Panc1 (cell line): ENCODE data around the gene ALX3. TPM values are rescaled to one million over a fixed set of nuclear protein-coding genes. Genes with fewer than 3 reads are reported as not detected.

Source experiments
- ATAC-seq: fragments of 200-7000 bp; cut with Tn5 transposase; 2 replicates; pipeline ENCODE4 v1.9.1; 2020; ENCODE audit warnings: mild to moderate bottlenecking, moderate library complexity
- BruUV-seq: library from RNA; stranded (reverse); fragments of 400-500 nt; replicated peaks from 2 replicates; lab custom pipeline; 2021; lab: Mats Ljungman, UMichigan
- CTCF ChIA-PET: fragments of 300-600 bp; sonication (Branson Sonifier 250); formaldehyde crosslinking; loops from one replicate; lab custom pipeline; 2022; ENCODE audit warnings: antibody characterized with exemption; lab: Charles Lee
- POLR2A ChIA-PET: fragments of 300-600 bp; sonication (Branson Sonifier 250); formaldehyde crosslinking; loops from one replicate; lab custom pipeline; 2022; ENCODE audit warnings: antibody characterized with exemption; lab: Charles Lee
- DNase-seq: peaks from one replicate; pipeline ENCODE4 v3.0.0-alpha.2; 2010; ENCODE audit warnings: low read depth, low spot score
- H3K27ac ChIP-seq: 2 replicates; pipeline ENCODE4 v1.5.1; 2011; ENCODE audit warnings: mild to moderate bottlenecking, low read length, inconsistent platforms
- H3K27me3 ChIP-seq: fragments of 200-500 bp; sonication (Bioruptor generic); 2 replicates; pipeline ENCODE4 v1.6.0; 2014; ENCODE audit warnings: low read length, inconsistent platforms; ENCODE audit not compliant: control insufficient read depth, insufficient read depth
- H3K36me3 ChIP-seq: fragments of 200-500 bp; sonication (Bioruptor generic); 2 replicates; pipeline ENCODE4 v1.5.1; 2014; ENCODE audit warnings: inconsistent platforms, mild to moderate bottlenecking, low read length, moderate library complexity; ENCODE audit not compliant: control insufficient read depth, insufficient read depth
- H3K4me1 ChIP-seq: 2 replicates; pipeline ENCODE4 v1.5.1; 2011; ENCODE audit warnings: inconsistent platforms, mild to moderate bottlenecking, low read length, moderate library complexity; ENCODE audit not compliant: control insufficient read depth, insufficient read depth
- H3K4me3 ChIP-seq, 2 experiments: 2 replicates each; pipeline ENCODE4 v1.5.1; 2011 to 2012; ENCODE audit warnings: low read depth in 2 of 2, low read length in 2 of 2, mild to moderate bottlenecking in 2 of 2, inconsistent platforms in 1 of 2, moderate library complexity in 1 of 2
- H3K9me3 ChIP-seq: fragments of 200-500 bp; sonication (Bioruptor generic); 2 replicates; pipeline ENCODE4 v1.5.1; 2014; ENCODE audit warnings: low read depth, mild to moderate bottlenecking, inconsistent platforms, low read length, moderate library complexity; ENCODE audit not compliant: control insufficient read depth, insufficient read depth
- POLR2AphosphoS5 ChIP-seq: IDR thresholded peaks from 2 replicates; pipeline ENCODE4 v1.6.1; 2012; ENCODE audit warnings: mild to moderate bottlenecking, low read depth, low read length, moderate library complexity
- REST ChIP-seq, 2 experiments: IDR thresholded peaks; 2 replicates each; pipeline ENCODE4 v1.6.1; 2011 to 2012; ENCODE audit warnings: low read depth in 2 of 2, control low read depth in 1 of 2, low read length in 1 of 2, mild to moderate bottlenecking in 1 of 2, moderate library complexity in 1 of 2; ENCODE audit not compliant: insufficient read depth in 1 of 2
- SIN3A ChIP-seq: IDR thresholded peaks from 2 replicates; pipeline ENCODE4 v1.6.1; 2012; ENCODE audit warnings: low read depth, mild to moderate bottlenecking, low read length, moderate library complexity, borderline replicate concordance; ENCODE audit not compliant: insufficient read depth
- TCF7L2 ChIP-seq: IDR thresholded peaks from 2 replicates; pipeline ENCODE4 v1.6.1; 2011; ENCODE audit warnings: mild to moderate bottlenecking, low read depth, low read length, inconsistent platforms
- in situ Hi-C: cut with HindIII; loops from 2 replicates; pipeline ENCODE4 v1.10.0; 2016; ENCODE audit warnings: low sequenced_read_pairs, low pct_unique_long_range_greater_than_20kb
- intact Hi-C: fragments of 100-400 bp; cut with micrococcal nuclease; formaldehyde crosslinking; loops from one replicate; pipeline ENCODE4 v1.10.0; 2022; ENCODE audit not compliant: unreplicated experiment
- total RNA-seq: library from RNA; stranded (reverse); gene quantifications from one replicate; pipeline ENCODE4 v1.2.1, GENCODE V29; 2021; ENCODE audit not compliant: unreplicated experiment
- TF ChIP-seq, protein P1 (sequence below): fragments of 450-650 bp; IDR thresholded peaks from 2 replicates; pipeline ENCODE4 v1.5.1; 2017; ENCODE audit warnings: mild to moderate bottlenecking

ALX3 gene
- total RNA-seq, 1 experiment from 2014 or later = not detected

DNA sequence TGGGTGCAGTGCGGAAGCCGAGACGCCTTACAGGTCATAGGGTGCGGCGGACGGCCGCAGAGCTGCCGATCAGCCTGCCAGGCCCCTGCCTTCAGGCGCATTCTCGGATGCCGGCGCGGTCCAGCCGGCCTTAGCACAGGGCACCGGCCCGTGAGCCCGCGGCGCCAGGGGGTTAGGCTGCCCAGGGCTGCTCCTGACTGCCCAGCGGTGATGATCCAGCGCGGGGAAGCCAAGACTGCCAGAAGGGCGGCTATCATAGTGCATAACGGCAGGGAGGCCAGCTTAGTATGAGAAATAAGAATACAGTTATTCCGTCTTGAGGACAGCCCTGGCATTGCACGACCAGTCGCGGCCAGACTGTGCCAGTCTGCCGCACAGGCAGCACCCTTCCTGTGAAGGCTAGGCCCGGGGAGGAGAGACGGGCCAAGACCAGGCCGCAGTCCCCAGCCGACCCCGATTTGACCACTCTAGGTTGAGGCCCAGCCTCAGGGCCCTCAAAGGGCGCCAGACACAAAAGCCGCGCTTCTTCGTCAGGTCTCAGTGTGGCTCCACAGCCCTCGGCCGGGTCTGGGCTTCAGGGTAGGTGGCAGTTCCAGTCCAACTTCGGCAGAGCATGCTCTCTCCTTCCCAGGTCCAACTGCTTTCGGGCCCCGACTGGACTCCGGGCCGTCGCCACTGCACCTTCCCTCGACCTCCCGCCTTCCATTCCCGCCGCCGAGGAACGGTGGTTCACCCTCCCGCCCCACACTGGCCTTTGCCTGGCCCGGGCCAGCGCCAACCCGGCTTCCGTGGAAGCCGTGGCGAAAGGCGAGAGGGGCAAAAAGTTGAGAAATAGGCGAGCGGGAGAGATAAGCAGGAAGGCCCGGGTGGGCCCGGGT lies 829 bp downstream of the ALX3 start:
- no peaks in the 10 kb centered on the region for H3K27me3 ChIP-seq
- ATAC-seq = no peak
- in situ Hi-C loops = no loop called here

DNA sequence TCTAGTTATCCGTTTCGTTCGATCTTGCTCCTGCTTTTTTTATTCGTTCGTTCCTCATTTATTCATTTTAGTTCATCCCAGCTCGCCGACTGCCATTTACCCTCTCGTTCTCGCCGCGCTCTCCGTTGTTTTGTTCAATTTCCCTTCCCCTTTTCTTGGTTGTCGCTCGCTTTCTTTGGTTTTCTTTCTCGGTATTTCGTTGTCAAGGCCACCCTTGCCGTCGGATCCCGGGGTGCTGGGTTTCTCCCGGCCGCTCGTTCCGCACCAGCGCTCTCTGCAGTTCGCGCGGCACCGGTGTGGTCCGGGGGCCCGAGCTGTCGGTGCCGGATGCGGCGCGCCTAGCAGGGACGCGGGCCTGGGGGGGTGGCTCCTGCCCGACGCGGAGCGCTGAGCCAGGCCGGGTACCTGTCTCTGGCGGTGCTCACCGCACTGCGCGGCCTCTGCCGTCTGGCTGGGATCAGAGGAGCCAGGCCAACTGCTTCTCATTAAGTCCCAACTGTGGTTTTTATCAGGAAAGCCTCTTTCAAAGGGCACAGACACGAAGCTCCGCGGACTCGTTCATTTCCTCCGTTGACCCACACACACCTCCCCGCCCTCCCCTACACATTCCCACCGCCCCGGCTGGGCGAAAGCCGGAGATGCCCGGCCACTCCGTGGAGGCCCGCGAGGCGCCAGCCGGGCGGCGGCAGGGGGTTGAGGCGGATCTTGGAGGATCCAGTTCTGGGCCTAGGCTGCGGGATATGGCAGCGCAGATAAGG lies 1.6 kb downstream of the ALX3 start:
- CTCF ChIA-PET = no interaction called here

More for the DNA sequence above, 829 bp downstream of the ALX3 start:
- Histone ChIP-seq H3K4me1 (no peaks in the 10 kb centered on the region), H3K27ac (no peak overlapping the region), H3K9me3 (no peaks in the 10 kb centered on the region), H3K36me3 (no peaks in the 10 kb centered on the region), H3K4me3 (no peak overlapping the region)
- no peak for TF ChIP-seq SIN3A
- intact Hi-C loops = no loop called here
- ChIA-PET POLR2A (no interaction called here), CTCF (no interaction called here)
- BruUV-seq = no TSS peak
- no peak for DNase-seq

More for the DNA sequence above, 1.6 kb downstream of the ALX3 start:
- no peak for ATAC-seq
- TF ChIP-seq TCF7L2 = no peak
- TF ChIP-seq, protein P1, sequence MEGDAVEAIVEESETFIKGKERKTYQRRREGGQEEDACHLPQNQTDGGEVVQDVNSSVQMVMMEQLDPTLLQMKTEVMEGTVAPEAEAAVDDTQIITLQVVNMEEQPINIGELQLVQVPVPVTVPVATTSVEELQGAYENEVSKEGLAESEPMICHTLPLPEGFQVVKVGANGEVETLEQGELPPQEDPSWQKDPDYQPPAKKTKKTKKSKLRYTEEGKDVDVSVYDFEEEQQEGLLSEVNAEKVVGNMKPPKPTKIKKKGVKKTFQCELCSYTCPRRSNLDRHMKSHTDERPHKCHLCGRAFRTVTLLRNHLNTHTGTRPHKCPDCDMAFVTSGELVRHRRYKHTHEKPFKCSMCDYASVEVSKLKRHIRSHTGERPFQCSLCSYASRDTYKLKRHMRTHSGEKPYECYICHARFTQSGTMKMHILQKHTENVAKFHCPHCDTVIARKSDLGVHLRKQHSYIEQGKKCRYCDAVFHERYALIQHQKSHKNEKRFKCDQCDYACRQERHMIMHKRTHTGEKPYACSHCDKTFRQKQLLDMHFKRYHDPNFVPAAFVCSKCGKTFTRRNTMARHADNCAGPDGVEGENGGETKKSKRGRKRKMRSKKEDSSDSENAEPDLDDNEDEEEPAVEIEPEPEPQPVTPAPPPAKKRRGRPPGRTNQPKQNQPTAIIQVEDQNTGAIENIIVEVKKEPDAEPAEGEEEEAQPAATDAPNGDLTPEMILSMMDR = no peak
- no peak for TF ChIP-seq POLR2AphosphoS5
- no peak for TF ChIP-seq REST (IDR thresholded peaks at IDR 0.05; ENCODE audit: insufficient read depth in 1 of 2, low read depth in 2 of 2, low read length in 1 of 2)
- Histone ChIP-seq H3K27me3 (no peaks in the 10 kb centered on the region), H3K9me3 (no peaks in the 10 kb centered on the region), H3K4me3 (no peak overlapping the region), H3K36me3 (no peaks in the 10 kb centered on the region), H3K27ac (no peak overlapping the region), H3K4me1 (no peaks in the 10 kb centered on the region)
- BruUV-seq = no TSS peak
- intact Hi-C loops = loop anchor here (1.0 kb wide), 1 partner anchor 19 kb away; no protein-coding TSS in a partner anchor
- in situ Hi-C loops = no loop called here
- POLR2A ChIA-PET = no interaction called here
- DNase-seq = no peak
